ENCODE data around the gene FIGLA. TPM values are rescaled to one million over a fixed set of nuclear protein-coding genes. Genes with fewer than 3 reads are reported as not detected.
"Not testable (repeated sequence)": the region's sequence is repeated elsewhere in the genome, so short reads cannot be mapped to it uniquely, and the experiment has no call there.

The FIGLA gene
- total RNA-seq, 2 experiments from 2014 or later = not detected

DNA sequence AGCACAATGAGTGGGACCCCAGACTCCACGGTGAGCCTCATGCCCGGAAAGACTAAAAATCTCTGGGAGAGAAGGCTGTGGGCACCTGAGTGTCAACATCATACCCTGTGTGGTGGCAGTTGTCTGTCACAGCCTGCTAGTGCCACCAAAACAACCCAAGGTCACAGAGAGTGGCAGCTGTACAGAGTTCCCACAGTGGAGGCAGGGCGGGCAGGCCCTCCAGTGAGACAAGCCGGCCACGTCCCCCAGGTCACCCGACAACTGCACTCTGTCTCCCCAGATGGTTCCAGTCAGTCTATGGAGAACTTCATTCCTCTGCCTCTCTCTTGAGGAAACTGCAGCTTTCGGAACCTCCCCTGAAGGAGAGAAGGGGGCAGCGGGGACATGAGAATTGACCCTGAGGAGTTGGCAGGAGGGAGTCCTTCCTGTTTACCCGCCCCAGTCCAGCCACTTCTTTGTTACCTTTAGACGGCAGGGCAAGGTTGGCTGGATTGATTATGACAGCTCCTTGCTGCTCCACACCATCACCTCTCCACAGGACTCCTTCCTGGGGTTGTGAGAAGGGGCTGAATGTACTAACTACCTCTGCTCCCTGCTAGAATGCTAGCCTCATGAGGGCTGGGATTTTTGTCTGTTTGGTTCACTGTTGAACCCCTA is 11.3 kb upstream of the FIGLA start:
- no peak for DNase-seq
- H3K27ac Mint-ChIP-seq = no peak overlapping the region
- peaks cover 10% of the 10 kb centered on the region for H3K9me3 Mint-ChIP-seq
- H3K27me3 Mint-ChIP-seq = peaks cover 20% of the 10 kb centered on the region
- POLR2A ChIA-PET = no interaction called here
- H3K4me3 Mint-ChIP-seq = no peak overlapping the region
- no peaks in the 10 kb centered on the region for H3K36me3 Mint-ChIP-seq (ENCODE audit: low read depth)
- no peaks in the 10 kb centered on the region for H3K4me1 Mint-ChIP-seq
- CTCF ChIA-PET = no interaction called here

DNA sequence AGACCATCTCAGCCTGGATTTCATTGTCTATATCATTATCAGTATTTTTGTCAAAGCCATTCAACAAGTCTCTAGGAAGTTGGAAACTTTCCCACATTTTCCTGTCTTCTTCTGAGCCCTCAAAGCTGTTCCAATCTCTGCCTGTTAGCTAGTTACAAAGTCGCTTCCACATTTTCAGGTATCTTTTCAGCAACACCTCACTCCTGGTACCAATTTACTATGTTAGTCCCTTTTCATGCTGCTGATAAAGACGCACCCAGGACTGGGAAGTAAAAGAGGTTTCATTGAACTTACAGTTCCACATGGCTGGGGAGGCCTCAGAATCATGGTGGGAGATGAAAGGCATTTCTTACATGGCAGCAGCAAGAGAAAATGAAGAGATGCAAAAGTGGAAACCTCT is 9.3 kb upstream of the FIGLA start:
- H3K27me3 Mint-ChIP-seq = peaks cover 22% of the 10 kb centered on the region
- CTCF ChIA-PET = interaction anchor here (1.4 kb wide), 1 partner anchor 12 kb away, joined by 3 read pairs; no protein-coding TSS in a partner anchor

GRCh38 chr2:70797996-70798395 is 7.6 kb upstream of the FIGLA start:
- H3K4me3 Mint-ChIP-seq; H3K9me3 Mint-ChIP-seq; H3K36me3 Mint-ChIP-seq (ENCODE audit: low read depth); CTCF ChIA-PET; POLR2A ChIA-PET; H3K4me1 Mint-ChIP-seq; DNase-seq; H3K27ac Mint-ChIP-seq: not testable (repeated sequence)
- peaks cover 25% of the 10 kb centered on the region for H3K27me3 Mint-ChIP-seq

More for the DNA sequence above, 9.3 kb upstream of the FIGLA start:
- Mint-ChIP-seq H3K4me3 (no peak overlapping the region), H3K36me3 (ENCODE audit: low read depth) (no peaks in the 10 kb centered on the region), H3K4me1 (no peaks in the 10 kb centered on the region), H3K27ac (no peak overlapping the region), H3K9me3 (peaks cover 10% of the 10 kb centered on the region)
- DNase-seq = no peak
- POLR2A ChIA-PET = no interaction called here

DNA sequence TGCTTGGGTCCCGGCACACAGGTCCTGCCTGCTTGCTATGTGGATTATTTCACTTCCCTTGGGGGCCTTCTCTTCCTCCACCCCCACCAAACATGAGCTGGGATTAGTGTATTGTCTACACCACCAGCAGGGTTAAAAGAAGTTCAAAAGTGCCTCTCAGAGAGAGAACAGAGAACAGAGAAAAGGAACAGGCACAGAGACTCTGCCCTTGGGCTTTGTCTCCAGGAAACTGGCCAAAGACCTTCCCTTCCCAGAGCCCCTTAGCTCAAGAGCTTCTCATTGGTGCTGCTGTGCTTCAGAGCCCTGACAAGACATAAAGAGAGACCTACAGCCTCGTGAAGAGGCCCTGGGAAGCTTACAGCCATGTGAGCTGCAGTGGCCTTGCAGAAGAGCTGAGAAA is 7.1 kb upstream of the FIGLA start:
- CTCF ChIA-PET = interaction anchor here (0.6 kb wide), 1 partner anchor 142 kb away, joined by 5 read pairs; no protein-coding TSS in a partner anchor
- POLR2A ChIA-PET = no interaction called here

DNA sequence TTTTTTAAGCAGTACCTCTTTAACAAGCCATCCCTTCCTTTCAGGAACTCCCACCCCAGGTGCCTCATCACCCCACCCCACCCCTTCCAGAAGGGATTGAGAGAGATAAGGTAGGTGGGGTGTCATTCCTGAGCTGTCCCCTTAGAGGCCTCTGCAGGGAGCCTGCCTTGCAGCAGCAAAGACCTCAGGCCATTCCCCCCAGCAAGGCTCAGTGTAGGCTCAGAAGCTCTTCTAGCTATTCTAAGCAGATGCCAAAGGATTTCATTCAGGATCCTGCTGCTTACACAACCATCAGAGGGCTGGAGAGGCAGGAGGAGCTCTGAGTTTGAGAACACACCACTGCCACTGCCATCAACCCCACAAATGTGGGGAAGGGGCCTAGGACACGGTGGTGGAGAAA is 5.8 kb upstream of the FIGLA start:
- Mint-ChIP-seq H3K4me1 (no peaks in the 10 kb centered on the region), H3K27ac (no peak overlapping the region), H3K36me3 (ENCODE audit: low read depth) (no peaks in the 10 kb centered on the region), H3K4me3 (no peak overlapping the region), H3K9me3 (peaks cover 10% of the 10 kb centered on the region), H3K27me3 (peaks cover 38% of the 10 kb centered on the region)
- no peak for DNase-seq
- CTCF ChIA-PET = interaction anchor here (1.0 kb wide), 1 partner anchor 74 kb away, joined by 3 read pairs; no protein-coding TSS in a partner anchor
- POLR2A ChIA-PET = no interaction called here

More for the DNA sequence above, 7.1 kb upstream of the FIGLA start:
- no peak for DNase-seq
- Mint-ChIP-seq H3K4me1 (no peaks in the 10 kb centered on the region), H3K9me3 (peaks cover 10% of the 10 kb centered on the region), H3K27me3 (peaks cover 29% of the 10 kb centered on the region), H3K27ac (no peak overlapping the region), H3K4me3 (no peak overlapping the region), H3K36me3 (ENCODE audit: low read depth) (no peaks in the 10 kb centered on the region)

DNA sequence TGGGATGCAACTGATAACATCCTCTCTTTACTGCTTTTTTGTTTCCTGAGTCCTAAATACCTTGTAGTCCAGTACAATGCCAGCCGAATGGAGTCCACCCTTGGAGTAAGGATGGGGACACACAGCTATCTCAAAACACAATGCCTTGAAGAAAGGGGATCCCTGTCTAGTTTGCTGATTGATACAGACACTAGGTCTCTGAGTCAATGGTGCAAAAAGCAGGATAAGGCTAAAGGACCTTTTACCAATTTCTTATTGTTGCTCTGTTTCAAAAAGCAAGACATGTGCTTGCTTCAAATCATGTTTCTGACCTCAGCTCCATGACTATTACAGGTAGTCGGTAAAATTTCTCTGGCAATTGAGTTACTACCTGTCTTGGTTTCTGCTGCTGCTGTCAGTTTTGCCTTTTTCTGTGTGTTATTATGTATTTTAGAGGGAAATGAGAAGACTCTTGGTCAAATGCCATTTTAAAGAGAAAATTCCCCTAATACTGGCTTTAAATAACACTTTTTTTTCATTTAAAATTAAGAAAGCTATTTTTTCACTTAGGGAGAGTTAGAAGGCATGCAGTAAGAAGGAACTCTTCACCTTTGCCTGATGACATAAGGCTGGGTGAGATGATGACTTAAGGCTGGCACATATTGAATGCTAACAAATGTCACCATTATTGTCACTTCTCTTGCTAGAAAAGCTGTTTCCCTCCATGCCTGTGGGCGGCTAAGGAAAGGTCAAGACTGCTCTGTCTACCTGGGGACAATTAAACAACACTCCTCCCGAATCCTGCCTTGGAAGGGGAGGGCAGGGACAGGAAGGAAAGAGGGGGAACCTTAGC is 4.9 kb upstream of the FIGLA start:
- H3K4me1 Mint-ChIP-seq = peaks cover 3% of the 10 kb centered on the region
- H3K27me3 Mint-ChIP-seq = peaks cover 43% of the 10 kb centered on the region
- no peak overlapping the region for H3K27ac Mint-ChIP-seq
- H3K9me3 Mint-ChIP-seq = peaks cover 10% of the 10 kb centered on the region
- POLR2A ChIA-PET = no interaction called here
- no peak for DNase-seq
- no peak overlapping the region for H3K4me3 Mint-ChIP-seq
- CTCF ChIA-PET = interaction anchor here (1.1 kb wide), 1 partner anchor 125 kb away, joined by 3 read pairs; no protein-coding TSS in a partner anchor
- H3K36me3 Mint-ChIP-seq (ENCODE audit: low read depth) = no peaks in the 10 kb centered on the region

DNA sequence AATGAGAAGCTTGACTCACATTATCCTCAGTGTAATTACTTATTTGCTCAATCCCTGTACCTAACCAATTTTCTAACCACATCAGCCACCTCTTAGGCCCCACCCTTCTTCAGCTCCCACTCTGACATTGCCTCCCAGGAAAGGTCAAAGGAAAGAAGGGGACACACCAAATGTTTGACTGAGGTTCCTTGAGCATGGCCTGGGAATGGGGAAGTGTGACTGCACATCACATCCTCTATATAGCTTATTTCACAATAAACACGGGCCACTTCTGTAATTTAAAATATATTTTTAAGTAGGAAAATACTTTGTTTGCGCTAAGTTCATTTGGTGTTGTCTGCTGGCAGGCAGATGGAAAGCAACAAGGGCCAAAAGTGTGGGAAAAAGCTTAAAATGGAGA is 3.0 kb upstream of the FIGLA start:
- H3K4me3 Mint-ChIP-seq = no peak overlapping the region
- CTCF ChIA-PET = interaction anchor here (0.8 kb wide), 1 partner anchor 26 kb away, joined by 3 read pairs; no protein-coding TSS in a partner anchor
- POLR2A ChIA-PET = no interaction called here
- H3K27me3 Mint-ChIP-seq = peaks cover 44% of the 10 kb centered on the region
- H3K36me3 Mint-ChIP-seq (ENCODE audit: low read depth) = no peaks in the 10 kb centered on the region
- H3K4me1 Mint-ChIP-seq = peaks cover 9% of the 10 kb centered on the region
- no peak overlapping the region for H3K27ac Mint-ChIP-seq
- no peak for DNase-seq
- H3K9me3 Mint-ChIP-seq = no peaks in the 10 kb centered on the region

GRCh38 chr2:70789304-70790135 is 923 bp downstream of the FIGLA start:
- H3K4me3 Mint-ChIP-seq = peak overlapping the region; percentile 47
- H3K9me3 Mint-ChIP-seq = no peaks in the 10 kb centered on the region
- ChIA-PET POLR2A (no interaction called here), CTCF (interaction anchor here (0.7 to 1.9 kb wide), 12 partner anchors 8 to 164 kb away, joined by 3 to 7 read pairs (median 4); partner anchors contain the start of gene ADD2)
- peaks cover 55% of the 10 kb centered on the region for H3K27me3 Mint-ChIP-seq
- no peak overlapping the region for H3K27ac Mint-ChIP-seq
- no peaks in the 10 kb centered on the region for H3K36me3 Mint-ChIP-seq (ENCODE audit: low read depth)
- H3K4me1 Mint-ChIP-seq = peaks cover 9% of the 10 kb centered on the region
- DNase-seq = peak; percentile 66

DNA sequence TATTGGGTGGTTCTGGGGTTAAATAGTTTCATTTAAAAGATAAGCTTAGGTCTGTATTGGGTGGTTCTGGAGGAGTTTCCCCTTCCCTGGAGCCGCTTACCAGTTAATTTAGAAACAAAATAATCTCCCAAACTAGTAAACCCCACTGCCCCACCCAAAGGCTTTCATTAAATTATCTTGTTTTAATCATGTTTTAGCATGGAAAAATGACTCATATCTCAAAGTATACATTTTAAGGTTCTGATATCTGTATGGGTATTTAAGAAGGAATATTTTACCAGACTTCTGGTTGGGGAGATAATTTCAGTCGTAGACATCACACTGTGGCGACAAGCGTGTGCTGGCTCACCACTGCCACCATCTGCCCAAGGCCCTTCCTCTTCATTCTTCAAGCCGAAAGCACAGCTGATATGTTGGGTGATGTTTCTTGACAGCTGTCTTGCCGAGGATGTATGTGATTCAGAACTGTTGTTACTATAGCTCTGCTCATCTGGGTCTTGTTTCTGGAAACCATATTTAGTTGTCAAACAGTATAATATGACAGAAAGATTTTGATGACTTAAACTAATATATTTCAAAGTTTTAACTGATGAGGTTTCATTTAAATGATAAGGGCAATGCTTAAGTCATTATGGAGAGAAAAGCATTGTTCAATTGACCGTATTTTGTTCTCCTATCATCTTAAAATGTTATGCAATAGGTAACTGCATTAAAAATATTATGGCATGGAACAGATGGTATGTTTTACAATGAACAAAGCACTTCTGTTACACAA is 5.1 kb downstream of the FIGLA start:
- Mint-ChIP-seq H3K27ac (no peak overlapping the region), H3K27me3 (peaks cover 37% of the 10 kb centered on the region), H3K4me1 (peaks cover 6% of the 10 kb centered on the region), H3K9me3 (no peaks in the 10 kb centered on the region), H3K36me3 (ENCODE audit: low read depth) (no peaks in the 10 kb centered on the region), H3K4me3 (no peak overlapping the region)
- POLR2A ChIA-PET = no interaction called here
- DNase-seq = no peak
- CTCF ChIA-PET = interaction anchor here (0.6 to 2.0 kb wide), 6 partner anchors 9 to 481 kb away, joined by 3 to 7 read pairs (median 4); no protein-coding TSS in a partner anchor

GRCh38 chr2:70784320-70784719 is 6.1 kb downstream of the FIGLA start:
- H3K36me3 Mint-ChIP-seq (ENCODE audit: low read depth) = no peaks in the 10 kb centered on the region
- ChIA-PET CTCF (interaction anchor here (0.6 to 2.0 kb wide), 3 partner anchors 8 to 480 kb away, joined by 4 to 7 read pairs (median 5); no protein-coding TSS in a partner anchor), POLR2A (no interaction called here)
- H3K27me3 Mint-ChIP-seq = peaks cover 38% of the 10 kb centered on the region
- no peak for DNase-seq
- H3K9me3 Mint-ChIP-seq = no peaks in the 10 kb centered on the region
- no peak overlapping the region for H3K27ac Mint-ChIP-seq
- H3K4me1 Mint-ChIP-seq = peaks cover under 1% of the 10 kb centered on the region
- H3K4me3 Mint-ChIP-seq = no peak overlapping the region

- H3K36me3 Mint-ChIP-seq (ENCODE audit: low read depth) = no peaks in the 10 kb centered on the region
- ChIA-PET POLR2A (no interaction called here), CTCF (interaction anchor here (1.8 kb wide), 1 partner anchor 168 kb away, joined by 6 read pairs; no protein-coding TSS in a partner anchor)
- no peaks in the 10 kb centered on the region for H3K9me3 Mint-ChIP-seq
- H3K4me1 Mint-ChIP-seq = no peaks in the 10 kb centered on the region
- DNase-seq = no peak
- H3K4me3 Mint-ChIP-seq = no peak overlapping the region
- no peak overlapping the region for H3K27ac Mint-ChIP-seq
- peaks cover 35% of the 10 kb centered on the region for H3K27me3 Mint-ChIP-seq
Measured at GRCh38 chr2:70779911-70780545, 10.4 kb downstream of the FIGLA start.

- no peak for DNase-seq
- Mint-ChIP-seq H3K27ac (no peak overlapping the region), H3K27me3 (peaks cover 39% of the 10 kb centered on the region), H3K36me3 (ENCODE audit: low read depth) (no peaks in the 10 kb centered on the region), H3K4me1 (no peaks in the 10 kb centered on the region), H3K9me3 (no peaks in the 10 kb centered on the region), H3K4me3 (no peak overlapping the region)
- CTCF ChIA-PET = interaction anchor here (1.2 kb wide), 1 partner anchor 12 kb away, joined by 3 read pairs; the partner anchor contains the start of gene ADD2
- POLR2A ChIA-PET = no interaction called here
Measured at GRCh38 chr2:70779491-70779890, 11.0 kb downstream of the FIGLA start.
